Fibroblast of gingiva (primary cell): ENCODE measurements around the gene BTN2A1.
"Not testable (repeated sequence)": the region's sequence is repeated elsewhere in the genome, so short reads cannot be mapped to it uniquely, and the experiment has no call there.

Experiments used
- DNase-seq: peaks from one replicate; pipeline ENCODE4 v3.0.0-alpha.2; 2011; ENCODE audit warnings: low read depth

The BTN2A1 gene

GRCh38 chr6:26432627-26433201, 25.0 kb upstream of the BTN2A1 start:
- DNase-seq: peak; percentile 18

- not testable (repeated sequence) for DNase-seq
Measured at GRCh38 chr6:26433680-26434079, 24.1 kb upstream of the BTN2A1 start.

- DNase-seq: no peak
Measured at GRCh38 chr6:26436018-26436417, 21.7 kb upstream of the BTN2A1 start.

GRCh38 chr6:26437550-26437949, 20.2 kb upstream of the BTN2A1 start:
- no peak for DNase-seq

GRCh38 chr6:26438000-26438399, 19.8 kb upstream of the BTN2A1 start:
- no peak for DNase-seq

GRCh38 chr6:26439151-26440125, 18.3 kb upstream of the BTN2A1 start:
- no peak for DNase-seq

- DNase-seq: no peak
Measured at GRCh38 chr6:26440977-26441358, 16.8 kb upstream of the BTN2A1 start.

GRCh38 chr6:26441977-26442376, 15.8 kb upstream of the BTN2A1 start:
- DNase-seq: no peak

GRCh38 chr6:26445934-26446667, 11.7 kb upstream of the BTN2A1 start:
- no peak for DNase-seq

- no peak for DNase-seq
Measured at GRCh38 chr6:26447257-26447656, 10.5 kb upstream of the BTN2A1 start.

- DNase-seq: no peak
Measured at GRCh38 chr6:26450240-26450639, 7.5 kb upstream of the BTN2A1 start.

GRCh38 chr6:26452631-26453235, 5.0 kb upstream of the BTN2A1 start:
- no peak for DNase-seq

GRCh38 chr6:26454631-26455030, 3.1 kb upstream of the BTN2A1 start:
- DNase-seq: no peak

- DNase-seq: peak; percentile 39
Measured at GRCh38 chr6:26455357-26455970, 2.3 kb upstream of the BTN2A1 start.

- no peak for DNase-seq
Measured at GRCh38 chr6:26457264-26457805, 420 bp upstream of the BTN2A1 start.

GRCh38 chr6:26459023-26459810, 1.5 kb downstream of the BTN2A1 start:
- no peak for DNase-seq

GRCh38 chr6:26461353-26461752, 3.6 kb downstream of the BTN2A1 start:
- not testable (repeated sequence) for DNase-seq

- DNase-seq: no peak
Measured at GRCh38 chr6:26464014-26464413, 6.3 kb downstream of the BTN2A1 start.

- DNase-seq: no peak
Measured at GRCh38 chr6:26464416-26465131, 6.8 kb downstream of the BTN2A1 start.

- no peak for DNase-seq
Measured at GRCh38 chr6:26465776-26466175, 8.0 kb downstream of the BTN2A1 start.
